HG02798 (cell line): ENCODE results near the gene ZNF467.

Experiments
- ATAC-seq: cut with Tn5 transposase; IDR thresholded peaks from one replicate; pipeline ENCODE4 v1.9.1; 2021; ENCODE audit warnings: mild to moderate bottlenecking; ENCODE audit not compliant: unreplicated experiment, poor library complexity

ZNF467 gene

GRCh38 chr7:149774237-149775175 is 1.1 kb upstream of the ZNF467 start:
- ATAC-seq = no peak

- ATAC-seq = no peak
Observed at GRCh38 chr7:149772956-149773434, 393 bp downstream of the ZNF467 start.

GRCh38 chr7:149772241-149772955 is 990 bp downstream of the ZNF467 start:
- no peak for ATAC-seq

- peak; percentile 98 for ATAC-seq
Observed at GRCh38 chr7:149771720-149772240, 1.6 kb downstream of the ZNF467 start.

GRCh38 chr7:149770728-149771636 is 2.4 kb downstream of the ZNF467 start:
- peak; percentile 1 for ATAC-seq

GRCh38 chr7:149769915-149770314 is 3.5 kb downstream of the ZNF467 start:
- ATAC-seq = no peak

- no peak for ATAC-seq
Observed at GRCh38 chr7:149768931-149769330, 4.5 kb downstream of the ZNF467 start.

- no peak for ATAC-seq
Observed at GRCh38 chr7:149767068-149767467, 6.3 kb downstream of the ZNF467 start.

- no peak for ATAC-seq
Observed at GRCh38 chr7:149766135-149766675, 7.2 kb downstream of the ZNF467 start.

- no peak for ATAC-seq
Observed at GRCh38 chr7:149765399-149766121, 7.8 kb downstream of the ZNF467 start.

- no peak for ATAC-seq
Observed at GRCh38 chr7:149764481-149765398, 8.6 kb downstream of the ZNF467 start.

GRCh38 chr7:149763563-149764240 is 9.7 kb downstream of the ZNF467 start:
- ATAC-seq = no peak

- no peak for ATAC-seq
Observed at GRCh38 chr7:149762610-149763009, 10.8 kb downstream of the ZNF467 start.

GRCh38 chr7:149762089-149762488 is 11.3 kb downstream of the ZNF467 start:
- ATAC-seq = no peak

- no peak for ATAC-seq
Observed at GRCh38 chr7:149761307-149761706, 12.1 kb downstream of the ZNF467 start.

GRCh38 chr7:149760538-149760937 is 12.8 kb downstream of the ZNF467 start:
- no peak for ATAC-seq

- ATAC-seq = no peak
Observed at GRCh38 chr7:149759093-149759860, 14.1 kb downstream of the ZNF467 start.
